Ishikawa (cell line): Measurements from ENCODE around the gene PHRF1.

ENCODE experiments used
- EGR1 ChIP-seq: IDR thresholded peaks from 2 replicates; pipeline ENCODE4 v1.6.1; 2012
- EP300 ChIP-seq: IDR thresholded peaks from 2 replicates; pipeline ENCODE4 v1.6.1; 2012; ENCODE audit warnings: borderline replicate concordance
- RAD21 ChIP-seq: IDR thresholded peaks from 2 replicates; pipeline ENCODE4 v1.6.1; 2012; ENCODE audit warnings: low read depth
- TAF1 ChIP-seq: IDR thresholded peaks from 2 replicates; pipeline ENCODE4 v1.6.1; 2012; ENCODE audit warnings: low read depth, mild to moderate bottlenecking
- TEAD4 ChIP-seq: IDR thresholded peaks from 2 replicates; pipeline ENCODE4 v1.6.1; 2012
- YY1 ChIP-seq: IDR thresholded peaks from 2 replicates; pipeline ENCODE4 v1.6.1; 2012; ENCODE audit warnings: low read depth
- TF ChIP-seq, protein P1 (sequence below): IDR thresholded peaks from 2 replicates; pipeline ENCODE4 v1.6.1; 2012
- TF ChIP-seq, protein P2 (sequence below): IDR thresholded peaks from 2 replicates; pipeline ENCODE4 v1.6.1; 2012; ENCODE audit warnings: low read depth, mild to moderate bottlenecking

DNA sequence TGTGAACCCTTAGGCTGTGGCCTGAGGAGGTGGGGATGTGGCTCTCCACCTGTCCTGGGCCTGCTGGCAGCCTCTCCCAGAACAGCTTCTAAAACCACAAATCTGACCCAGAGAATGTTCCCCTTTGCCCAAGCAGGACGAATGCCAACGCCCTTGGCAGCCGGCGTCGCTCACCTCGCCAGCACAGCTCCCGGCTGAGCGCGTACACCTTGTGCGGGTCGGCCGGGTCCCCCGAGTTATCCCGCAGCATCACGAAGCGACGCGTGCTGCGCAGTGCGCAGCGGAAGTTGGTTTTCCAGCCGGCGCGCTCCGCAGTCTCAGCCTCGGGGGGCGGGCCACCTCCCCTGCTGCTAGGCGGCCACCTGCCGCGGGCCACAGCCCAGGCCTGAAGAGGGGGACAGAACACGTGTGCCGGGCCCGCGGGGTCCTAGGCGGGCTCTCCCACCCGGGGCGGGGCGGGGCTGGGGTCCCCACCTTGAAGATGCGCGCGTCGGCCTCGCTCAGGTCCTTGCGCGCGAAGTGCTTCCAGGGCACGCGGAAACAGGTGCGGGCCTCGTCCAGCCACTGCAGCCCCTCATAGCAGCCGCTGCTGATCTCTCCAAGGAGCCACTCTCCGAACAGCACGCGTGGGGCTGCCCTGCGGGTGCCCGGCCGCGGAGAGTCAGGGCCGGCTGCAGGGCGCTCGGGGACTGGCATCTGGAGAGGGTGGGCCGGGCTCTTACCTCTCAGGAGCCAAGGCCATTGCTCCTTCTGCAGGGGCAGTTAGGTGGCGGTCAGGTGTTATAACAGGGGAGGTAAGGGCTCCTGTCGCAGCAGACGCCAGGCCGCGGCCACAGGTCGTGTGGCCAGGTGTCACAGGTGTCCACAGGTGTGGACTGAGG is 38.6 kb downstream of the PHRF1 start:
- TF ChIP-seq TAF1 (no peak), YY1 (no peak), EP300 (no peak; the same call in 1 of the 2 replicates), TEAD4 (no peak), RAD21 (no peak), EGR1 (no peak)
- TF ChIP-seq, protein P1, sequence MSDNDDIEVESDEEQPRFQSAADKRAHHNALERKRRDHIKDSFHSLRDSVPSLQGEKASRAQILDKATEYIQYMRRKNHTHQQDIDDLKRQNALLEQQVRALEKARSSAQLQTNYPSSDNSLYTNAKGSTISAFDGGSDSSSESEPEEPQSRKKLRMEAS, result no peak
- TF ChIP-seq, protein P2, sequence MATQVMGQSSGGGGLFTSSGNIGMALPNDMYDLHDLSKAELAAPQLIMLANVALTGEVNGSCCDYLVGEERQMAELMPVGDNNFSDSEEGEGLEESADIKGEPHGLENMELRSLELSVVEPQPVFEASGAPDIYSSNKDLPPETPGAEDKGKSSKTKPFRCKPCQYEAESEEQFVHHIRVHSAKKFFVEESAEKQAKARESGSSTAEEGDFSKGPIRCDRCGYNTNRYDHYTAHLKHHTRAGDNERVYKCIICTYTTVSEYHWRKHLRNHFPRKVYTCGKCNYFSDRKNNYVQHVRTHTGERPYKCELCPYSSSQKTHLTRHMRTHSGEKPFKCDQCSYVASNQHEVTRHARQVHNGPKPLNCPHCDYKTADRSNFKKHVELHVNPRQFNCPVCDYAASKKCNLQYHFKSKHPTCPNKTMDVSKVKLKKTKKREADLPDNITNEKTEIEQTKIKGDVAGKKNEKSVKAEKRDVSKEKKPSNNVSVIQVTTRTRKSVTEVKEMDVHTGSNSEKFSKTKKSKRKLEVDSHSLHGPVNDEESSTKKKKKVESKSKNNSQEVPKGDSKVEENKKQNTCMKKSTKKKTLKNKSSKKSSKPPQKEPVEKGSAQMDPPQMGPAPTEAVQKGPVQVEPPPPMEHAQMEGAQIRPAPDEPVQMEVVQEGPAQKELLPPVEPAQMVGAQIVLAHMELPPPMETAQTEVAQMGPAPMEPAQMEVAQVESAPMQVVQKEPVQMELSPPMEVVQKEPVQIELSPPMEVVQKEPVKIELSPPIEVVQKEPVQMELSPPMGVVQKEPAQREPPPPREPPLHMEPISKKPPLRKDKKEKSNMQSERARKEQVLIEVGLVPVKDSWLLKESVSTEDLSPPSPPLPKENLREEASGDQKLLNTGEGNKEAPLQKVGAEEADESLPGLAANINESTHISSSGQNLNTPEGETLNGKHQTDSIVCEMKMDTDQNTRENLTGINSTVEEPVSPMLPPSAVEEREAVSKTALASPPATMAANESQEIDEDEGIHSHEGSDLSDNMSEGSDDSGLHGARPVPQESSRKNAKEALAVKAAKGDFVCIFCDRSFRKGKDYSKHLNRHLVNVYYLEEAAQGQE, result no peak
